ENCODE measurements around the gene NT5DC1.
"Not testable (repeated sequence)": the region's sequence is repeated elsewhere in the genome, so short reads cannot be mapped to it uniquely, and the experiment has no call there.

DNA sequence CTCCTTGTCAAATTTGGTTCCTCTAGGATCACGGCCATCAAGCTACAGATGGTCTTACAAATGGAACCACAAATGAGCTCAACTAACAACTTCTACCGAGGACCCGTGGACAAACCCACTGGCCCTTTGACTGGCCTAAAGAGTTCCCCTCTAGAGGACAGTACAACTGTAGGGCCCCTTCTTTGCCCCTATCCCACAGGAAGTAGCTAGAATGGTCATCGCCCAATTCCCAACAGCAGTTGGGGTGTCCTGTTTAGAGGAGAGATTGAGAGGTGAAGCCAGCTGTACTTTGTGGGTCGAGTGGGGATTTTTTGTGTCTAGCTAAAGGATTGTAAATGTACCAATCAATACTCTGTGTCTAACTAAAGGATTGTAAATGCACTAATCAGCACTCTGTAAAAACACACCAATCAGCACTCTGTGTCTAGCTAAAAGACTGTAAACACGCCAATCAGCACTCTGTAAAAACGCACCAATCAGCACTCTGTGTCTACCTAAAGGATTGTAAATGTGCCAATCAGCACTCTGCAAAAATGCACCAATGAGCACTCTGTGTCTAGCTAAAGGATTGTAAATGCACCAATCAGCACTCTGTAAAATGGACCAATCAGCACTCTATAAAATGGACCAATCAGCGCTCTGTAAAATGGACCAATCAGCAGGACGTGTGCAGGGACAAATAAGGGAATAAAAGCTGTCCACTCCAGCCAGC, 4.4 kb upstream of the NT5DC1 start:
- TF ChIP-seq, protein P1, sequence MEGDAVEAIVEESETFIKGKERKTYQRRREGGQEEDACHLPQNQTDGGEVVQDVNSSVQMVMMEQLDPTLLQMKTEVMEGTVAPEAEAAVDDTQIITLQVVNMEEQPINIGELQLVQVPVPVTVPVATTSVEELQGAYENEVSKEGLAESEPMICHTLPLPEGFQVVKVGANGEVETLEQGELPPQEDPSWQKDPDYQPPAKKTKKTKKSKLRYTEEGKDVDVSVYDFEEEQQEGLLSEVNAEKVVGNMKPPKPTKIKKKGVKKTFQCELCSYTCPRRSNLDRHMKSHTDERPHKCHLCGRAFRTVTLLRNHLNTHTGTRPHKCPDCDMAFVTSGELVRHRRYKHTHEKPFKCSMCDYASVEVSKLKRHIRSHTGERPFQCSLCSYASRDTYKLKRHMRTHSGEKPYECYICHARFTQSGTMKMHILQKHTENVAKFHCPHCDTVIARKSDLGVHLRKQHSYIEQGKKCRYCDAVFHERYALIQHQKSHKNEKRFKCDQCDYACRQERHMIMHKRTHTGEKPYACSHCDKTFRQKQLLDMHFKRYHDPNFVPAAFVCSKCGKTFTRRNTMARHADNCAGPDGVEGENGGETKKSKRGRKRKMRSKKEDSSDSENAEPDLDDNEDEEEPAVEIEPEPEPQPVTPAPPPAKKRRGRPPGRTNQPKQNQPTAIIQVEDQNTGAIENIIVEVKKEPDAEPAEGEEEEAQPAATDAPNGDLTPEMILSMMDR (IDR thresholded peaks at IDR 0.05) = not testable (repeated sequence)
- TF ChIP-seq POLR2A (IDR thresholded peaks at IDR 0.05) = not testable (repeated sequence)
